ENCODE data around the gene SUPT3H.

Gene SUPT3H

GRCh38 chr6:45006893-45007292 lies 370.8 kb downstream of the SUPT3H start:
- no peaks in the 10 kb centered on the region for H3K36me3 ChIP-seq (ENCODE audit: insufficient read depth, low read length)
- TF ChIP-seq POLR2AphosphoS5 (IDR thresholded peaks at IDR 0.05; ENCODE audit: borderline replicate concordance, low read depth, low read length) (no peak), FOXP2 (optimal IDR thresholded peaks at IDR 0.05; ENCODE audit: control extremely low read depth, extremely low read length, insufficient read depth) (no peak), EZH2 (IDR thresholded peaks at IDR 0.05) (no peak)
- no peak for DNase-seq (ENCODE audit: low read depth, low spot score)
- no peak overlapping the region for H3K4me3 ChIP-seq
- H3K27ac ChIP-seq: no peak overlapping the region
- H3K9me3 ChIP-seq (ENCODE audit: low read depth, low read length): no peaks in the 10 kb centered on the region
- H3K9ac ChIP-seq (ENCODE audit: insufficient read length): no peak overlapping the region

- Histone ChIP-seq H3K27ac (no peak overlapping the region), H3K9me3 (ENCODE audit: low read depth, low read length) (no peaks in the 10 kb centered on the region), H3K9ac (ENCODE audit: insufficient read length) (no peak overlapping the region), H3K4me3 (no peak overlapping the region), H3K36me3 (ENCODE audit: insufficient read depth, low read length) (no peaks in the 10 kb centered on the region)
- DNase-seq (ENCODE audit: low read depth, low spot score): no peak
- TF ChIP-seq EZH2 (IDR thresholded peaks at IDR 0.05) (no peak), FOXP2 (optimal IDR thresholded peaks at IDR 0.05; ENCODE audit: control extremely low read depth, extremely low read length, insufficient read depth) (no peak), POLR2AphosphoS5 (IDR thresholded peaks at IDR 0.05; ENCODE audit: borderline replicate concordance, low read depth, low read length) (no peak)
Measured at GRCh38 chr6:45003961-45004360, 373.8 kb downstream of the SUPT3H start.

- H3K9ac ChIP-seq (ENCODE audit: insufficient read length): no peak overlapping the region
- TF ChIP-seq POLR2AphosphoS5 (IDR thresholded peaks at IDR 0.05; ENCODE audit: borderline replicate concordance, low read depth, low read length): no peak
- no peak for TF ChIP-seq FOXP2 (optimal IDR thresholded peaks at IDR 0.05; ENCODE audit: control extremely low read depth, extremely low read length, insufficient read depth)
- no peak for TF ChIP-seq EZH2 (IDR thresholded peaks at IDR 0.05)
- H3K4me3 ChIP-seq: no peak overlapping the region
- no peaks in the 10 kb centered on the region for H3K36me3 ChIP-seq (ENCODE audit: insufficient read depth, low read length)
- DNase-seq (ENCODE audit: low read depth, low spot score): no peak
- no peak overlapping the region for H3K27ac ChIP-seq
- no peaks in the 10 kb centered on the region for H3K9me3 ChIP-seq (ENCODE audit: low read depth, low read length)
Measured at GRCh38 chr6:45003387-45003786, 374.3 kb downstream of the SUPT3H start.

- peak overlapping the region; percentile 64; the same call in 1 of the 2 replicates for H3K27ac ChIP-seq
- no peaks in the 10 kb centered on the region for H3K9me3 ChIP-seq (ENCODE audit: low read depth, low read length)
- no peak overlapping the region for H3K9ac ChIP-seq (ENCODE audit: insufficient read length)
- TF ChIP-seq EZH2 (IDR thresholded peaks at IDR 0.05) (no peak), FOXP2 (optimal IDR thresholded peaks at IDR 0.05; ENCODE audit: control extremely low read depth, extremely low read length, insufficient read depth) (no peak), POLR2AphosphoS5 (IDR thresholded peaks at IDR 0.05; ENCODE audit: borderline replicate concordance, low read depth, low read length) (no peak)
- H3K36me3 ChIP-seq (ENCODE audit: insufficient read depth, low read length): no peaks in the 10 kb centered on the region
- no peak overlapping the region for H3K4me3 ChIP-seq
- DNase-seq (ENCODE audit: low read depth, low spot score): no peak
Measured at GRCh38 chr6:45002390-45003105, 375.2 kb downstream of the SUPT3H start.

- DNase-seq (ENCODE audit: low read depth, low spot score): no peak
- TF ChIP-seq FOXP2 (optimal IDR thresholded peaks at IDR 0.05; ENCODE audit: control extremely low read depth, extremely low read length, insufficient read depth) (no peak), EZH2 (IDR thresholded peaks at IDR 0.05) (no peak), POLR2AphosphoS5 (IDR thresholded peaks at IDR 0.05; ENCODE audit: borderline replicate concordance, low read depth, low read length) (no peak)
- Histone ChIP-seq H3K9ac (ENCODE audit: insufficient read length) (no peak overlapping the region), H3K4me3 (no peak overlapping the region), H3K9me3 (ENCODE audit: low read depth, low read length) (no peaks in the 10 kb centered on the region), H3K36me3 (ENCODE audit: insufficient read depth, low read length) (no peaks in the 10 kb centered on the region), H3K27ac (peak overlapping the region; percentile 64)
Measured at GRCh38 chr6:45001663-45002062, 376.1 kb downstream of the SUPT3H start.

- TF ChIP-seq EZH2 (IDR thresholded peaks at IDR 0.05) (no peak), FOXP2 (optimal IDR thresholded peaks at IDR 0.05; ENCODE audit: control extremely low read depth, extremely low read length, insufficient read depth) (no peak), POLR2AphosphoS5 (IDR thresholded peaks at IDR 0.05; ENCODE audit: borderline replicate concordance, low read depth, low read length) (no peak)
- Histone ChIP-seq H3K27ac (no peak overlapping the region), H3K9me3 (ENCODE audit: low read depth, low read length) (no peaks in the 10 kb centered on the region), H3K4me3 (no peak overlapping the region), H3K36me3 (ENCODE audit: insufficient read depth, low read length) (no peaks in the 10 kb centered on the region), H3K9ac (ENCODE audit: insufficient read length) (no peak overlapping the region)
- DNase-seq (ENCODE audit: low read depth, low spot score): no peak
Measured at GRCh38 chr6:45000833-45001232, 376.9 kb downstream of the SUPT3H start.

- no peak overlapping the region for H3K4me3 ChIP-seq
- no peak overlapping the region for H3K9ac ChIP-seq (ENCODE audit: insufficient read length)
- no peaks in the 10 kb centered on the region for H3K36me3 ChIP-seq (ENCODE audit: insufficient read depth, low read length)
- H3K9me3 ChIP-seq (ENCODE audit: low read depth, low read length): no peaks in the 10 kb centered on the region
- DNase-seq (ENCODE audit: low read depth, low spot score): no peak
- H3K27ac ChIP-seq: no peak overlapping the region
- no peak for TF ChIP-seq POLR2AphosphoS5 (IDR thresholded peaks at IDR 0.05; ENCODE audit: borderline replicate concordance, low read depth, low read length)
- TF ChIP-seq EZH2 (IDR thresholded peaks at IDR 0.05): no peak
- no peak for TF ChIP-seq FOXP2 (optimal IDR thresholded peaks at IDR 0.05; ENCODE audit: control extremely low read depth, extremely low read length, insufficient read depth)
Measured at GRCh38 chr6:44999066-44999465, 378.7 kb downstream of the SUPT3H start.

GRCh38 chr6:44995486-44996132 lies 382.1 kb downstream of the SUPT3H start:
- H3K36me3 ChIP-seq (ENCODE audit: insufficient read depth, low read length): no peaks in the 10 kb centered on the region
- no peak overlapping the region for H3K4me3 ChIP-seq
- DNase-seq (ENCODE audit: low read depth, low spot score): no peak
- H3K9ac ChIP-seq (ENCODE audit: insufficient read length): no peak overlapping the region
- 0 out of 2 replicates have a peak overlapping the region, but pooled peaks have one; percentile 15 for H3K27ac ChIP-seq
- no peaks in the 10 kb centered on the region for H3K9me3 ChIP-seq (ENCODE audit: low read depth, low read length)
- TF ChIP-seq FOXP2 (optimal IDR thresholded peaks at IDR 0.05; ENCODE audit: control extremely low read depth, extremely low read length, insufficient read depth) (no peak), EZH2 (IDR thresholded peaks at IDR 0.05) (no peak), POLR2AphosphoS5 (IDR thresholded peaks at IDR 0.05; ENCODE audit: borderline replicate concordance, low read depth, low read length) (no peak)

Data from SK-N-MC (cell line).